H1 (cell line): ENCODE results near the gene SEMA3C.

Source experiments
- CTCF ChIP-seq, 3 experiments: IDR thresholded peaks; 1 replicate in 2 of 3; 2 replicates in 1 of 3; pipeline versions ENCODE4 v1.5.1 to v1.6.1; 2011; ENCODE audit warnings: low read length in 3 of 3, mild to moderate bottlenecking in 3 of 3, inconsistent platforms in 2 of 3, low read depth in 1 of 3, moderate library complexity in 1 of 3; ENCODE audit not compliant: insufficient read depth in 1 of 3; ENCODE audit errors: control extremely low read depth in 1 of 3
- EZH2 ChIP-seq: fragments of 200-600 bp; sonication (generic); IDR thresholded peaks from 2 replicates; pipeline ENCODE4 v1.7.1; 2012; ENCODE audit warnings: low read depth, mild to moderate bottlenecking, moderate library complexity, low read length, inconsistent platforms; ENCODE audit not compliant: severe bottlenecking
- JUN ChIP-seq: IDR thresholded peaks from 2 replicates; pipeline ENCODE4 v1.6.1; 2011; ENCODE audit warnings: low read depth, mild to moderate bottlenecking, improper control_type of control experiment, low read length
- JUND ChIP-seq: IDR thresholded peaks from 2 replicates; pipeline ENCODE4 v1.6.1; 2011; ENCODE audit warnings: mild to moderate bottlenecking, improper control_type of control experiment, low read length
- POLR2A ChIP-seq, 2 experiments: IDR thresholded peaks; 1 replicate in 1 of 2; 2 replicates in 1 of 2; pipeline ENCODE4 v1.6.1; 2011; ENCODE audit warnings: low read depth in 2 of 2, low read length in 2 of 2, mild to moderate bottlenecking in 2 of 2; ENCODE audit errors: control extremely low read depth in 1 of 2
- POLR2AphosphoS5 ChIP-seq: IDR thresholded peaks from 2 replicates; pipeline ENCODE4 v1.6.1; 2011; ENCODE audit warnings: low read depth, low read length
- SP1 ChIP-seq: IDR thresholded peaks from 2 replicates; pipeline ENCODE4 v1.6.1; 2011; ENCODE audit warnings: low read depth, low read length
- TBP ChIP-seq: IDR thresholded peaks from 2 replicates; pipeline ENCODE4 v1.6.1; 2011; ENCODE audit warnings: low read depth, low read length, improper control_type of control experiment

GRCh38 chr7:80726666-80727065 is 192.2 kb downstream of the SEMA3C start:
- TF ChIP-seq CTCF (IDR thresholded peaks at IDR 0.05; ENCODE audit: control extremely low read depth in 1 of 3, insufficient read depth in 1 of 3, low read depth in 1 of 3, low read length in 3 of 3) (no peak), POLR2AphosphoS5 (no peak), TBP (no peak), JUN (no peak), SP1 (no peak), POLR2A (IDR thresholded peaks at IDR 0.05; ENCODE audit: control extremely low read depth in 1 of 2, low read depth in 2 of 2, low read length in 2 of 2) (no peak), JUND (no peak), EZH2 (no peak)
